Loucy (cell line): Measurements from ENCODE around the gene PAQR8.

Source experiments
- CTCF ChIP-seq: fragments of 200-600 bp; sonication (generic); conservative IDR thresholded peaks from 2 replicates; pipeline ENCODE4 v1.5.1; 2014; ENCODE audit warnings: mild to moderate bottlenecking, antibody characterized with exemption, low read length
- EZH2phosphoT487 ChIP-seq: fragments of 200-600 bp; IDR thresholded peaks from 2 replicates; pipeline ENCODE4 v1.6.1; 2018; ENCODE audit warnings: antibody characterized with exemption, mild to moderate bottlenecking, moderate library complexity, borderline replicate concordance

DNA sequence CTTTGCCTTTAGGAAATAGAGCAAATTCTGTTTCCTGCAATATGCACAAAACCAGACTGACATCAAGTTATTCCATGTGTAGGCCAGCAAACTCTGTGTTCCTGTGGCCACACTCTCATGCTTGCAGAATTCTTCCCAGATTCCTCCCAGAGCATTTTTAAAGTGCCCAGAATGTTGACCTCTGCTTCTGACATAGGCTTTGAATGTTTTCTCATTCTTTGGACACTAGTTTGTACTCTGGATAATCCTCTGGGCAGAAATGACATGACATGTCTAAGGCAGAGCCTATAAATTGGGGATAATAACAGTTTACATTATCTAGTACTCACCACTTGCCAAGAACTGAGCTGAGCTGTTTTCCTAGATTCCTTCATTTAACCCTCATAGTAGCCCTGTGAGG, 49.0 kb downstream of the PAQR8 start:
- TF ChIP-seq CTCF = no peak
- TF ChIP-seq EZH2phosphoT487 = no peak
